Transverse colon (tissue), 3 donors: ENCODE data around the gene OTUB2.

Experiments
- POLR2A ChIP-seq: fragments of 450-650 bp; IDR thresholded peaks from one replicate; pipeline ENCODE4 v1.6.1; 2016; ENCODE audit warnings: antibody characterized with exemption, mild to moderate bottlenecking, moderate library complexity
- POLR2AphosphoS5 ChIP-seq, 3 donors: sonication (generic); formaldehyde crosslinking; IDR thresholded peaks; one replicate each; pipeline ENCODE4 v1.6.1; 2016; ENCODE audit warnings: antibody characterized with exemption in 3 of 3

DNA sequence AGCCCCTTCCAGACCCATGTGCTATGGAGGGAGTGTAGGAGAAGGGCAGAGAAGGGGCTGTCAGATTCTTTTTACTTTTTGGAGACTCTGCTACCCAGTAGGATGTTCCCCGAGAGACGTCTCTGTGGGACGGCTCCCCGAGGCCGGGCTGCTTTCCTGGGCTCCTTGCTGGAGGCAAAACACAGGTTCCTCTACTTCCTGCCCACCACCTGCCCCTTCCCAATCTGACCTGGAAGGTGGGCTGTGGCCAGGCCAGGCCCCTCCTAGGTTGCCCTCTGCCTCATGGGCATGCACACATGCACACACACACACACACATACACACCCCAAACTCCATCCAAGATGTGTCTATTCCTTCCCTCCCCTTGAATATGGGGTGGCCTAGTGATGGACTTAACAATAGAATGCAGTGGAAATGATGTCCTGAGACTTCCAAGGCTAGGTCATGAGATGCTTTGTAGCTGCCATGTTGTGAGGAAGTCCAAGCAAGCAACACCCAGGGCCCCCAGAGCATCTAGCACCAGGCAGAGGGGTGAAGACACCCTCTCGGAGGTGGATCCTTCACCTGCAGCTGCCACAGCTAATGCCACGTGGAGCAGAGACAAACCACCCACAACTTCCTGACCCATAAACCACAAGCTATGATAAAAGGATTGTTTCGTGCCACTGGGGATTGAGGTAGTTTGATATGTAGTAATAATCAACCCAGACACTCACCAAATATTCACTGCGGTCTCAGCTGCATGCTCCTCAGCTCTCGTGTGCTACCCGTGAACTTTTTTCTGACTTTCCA is 48.2 kb upstream of the OTUB2 start:
- no peak for TF ChIP-seq POLR2A
- no peak for TF ChIP-seq POLR2AphosphoS5 (IDR thresholded peaks at IDR 0.05)
